NB4 (cell line): Measurements from ENCODE around the gene NAPSA.

Experiments
- MAX ChIP-seq: IDR thresholded peaks from 2 replicates; pipeline ENCODE4 v1.6.1; 2011; ENCODE audit warnings: low read depth, low read length
- MYC ChIP-seq: IDR thresholded peaks from 2 replicates; pipeline ENCODE4 v1.6.1; 2011; ENCODE audit warnings: low read depth, low read length
- POLR2A ChIP-seq: IDR thresholded peaks from 2 replicates; pipeline ENCODE4 v1.6.1; 2011; ENCODE audit warnings: mild to moderate bottlenecking; ENCODE audit not compliant: insufficient read length; ENCODE audit errors: extremely low read depth
- TF ChIP-seq, protein P1 (sequence below): IDR thresholded peaks from one replicate; pipeline ENCODE4 v1.5.1; 2012; ENCODE audit warnings: low read depth, low read length

GRCh38 chr19:50380137-50380536, 14.7 kb upstream of the NAPSA start:
- TF ChIP-seq, protein P1, sequence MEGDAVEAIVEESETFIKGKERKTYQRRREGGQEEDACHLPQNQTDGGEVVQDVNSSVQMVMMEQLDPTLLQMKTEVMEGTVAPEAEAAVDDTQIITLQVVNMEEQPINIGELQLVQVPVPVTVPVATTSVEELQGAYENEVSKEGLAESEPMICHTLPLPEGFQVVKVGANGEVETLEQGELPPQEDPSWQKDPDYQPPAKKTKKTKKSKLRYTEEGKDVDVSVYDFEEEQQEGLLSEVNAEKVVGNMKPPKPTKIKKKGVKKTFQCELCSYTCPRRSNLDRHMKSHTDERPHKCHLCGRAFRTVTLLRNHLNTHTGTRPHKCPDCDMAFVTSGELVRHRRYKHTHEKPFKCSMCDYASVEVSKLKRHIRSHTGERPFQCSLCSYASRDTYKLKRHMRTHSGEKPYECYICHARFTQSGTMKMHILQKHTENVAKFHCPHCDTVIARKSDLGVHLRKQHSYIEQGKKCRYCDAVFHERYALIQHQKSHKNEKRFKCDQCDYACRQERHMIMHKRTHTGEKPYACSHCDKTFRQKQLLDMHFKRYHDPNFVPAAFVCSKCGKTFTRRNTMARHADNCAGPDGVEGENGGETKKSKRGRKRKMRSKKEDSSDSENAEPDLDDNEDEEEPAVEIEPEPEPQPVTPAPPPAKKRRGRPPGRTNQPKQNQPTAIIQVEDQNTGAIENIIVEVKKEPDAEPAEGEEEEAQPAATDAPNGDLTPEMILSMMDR: no peak
- TF ChIP-seq POLR2A (no peak), MAX (no peak), MYC (no peak)
